H1 (cell line): ENCODE results near the gene KDM8. TPM values are rescaled to one million over a fixed set of nuclear protein-coding genes. Genes with fewer than 3 reads are reported as not detected.

Experiments used
- CBX5 ChIP-seq: fragments of 300-800, 300-1000 bp; sonication (generic); IDR thresholded peaks from 2 replicates; pipeline ENCODE4 v1.7.1; 2016; ENCODE audit warnings: antibody characterized with exemption, low read length, low read depth
- TAF7 ChIP-seq: optimal IDR thresholded peaks from 2 replicates; pipeline ENCODE3; 2011; ENCODE audit warnings: low read depth, mild to moderate bottlenecking, inconsistent platforms, low read length, moderate library complexity, borderline replicate concordance
- polyA plus RNA-seq, 7 experiments: library from polyadenylated mRNA; depleted of rRNA in 3 of 7; stranded (reverse) in 5 of 7; unstranded in 2 of 7; fragments of >200 nt in 5 of 7; fragments of 200-250 nt in 2 of 7; gene quantifications; 1 replicate in 5 of 7; 2 replicates in 1 of 7; 4 replicates in 1 of 7; pipeline versions ENCODE4 v1.2.1 to v1.2.3, GENCODE V29; 2011 to 2013; ENCODE audit warnings: missing spikeins in 2 of 7, mixed read lengths in 2 of 7
- total RNA-seq: library from RNA; stranded (reverse); fragmentation: NEBNext Ultra II Directional; extraction: Animal tissue kit (Norgen Biotek cat#: 25700); gene quantifications from 2 replicates; pipeline ENCODE4 v1.2.1, GENCODE V29; 2021
- TF ChIP-seq, protein P1 (sequence below): fragments of 300-600 bp; sonication (generic); IDR thresholded peaks from 2 replicates; pipeline ENCODE4 v1.7.1; 2012; ENCODE audit warnings: low read length, moderate library complexity, mild to moderate bottlenecking, inconsistent platforms; ENCODE audit not compliant: insufficient replicate concordance

Gene KDM8
- total and polyA plus RNA-seq, 2 of the 8 experiments (the other 6 are each of a cell fraction or from before 2014, with no cell fraction given) = 10.3 to 12.8 TPM

- TF ChIP-seq, protein P1, sequence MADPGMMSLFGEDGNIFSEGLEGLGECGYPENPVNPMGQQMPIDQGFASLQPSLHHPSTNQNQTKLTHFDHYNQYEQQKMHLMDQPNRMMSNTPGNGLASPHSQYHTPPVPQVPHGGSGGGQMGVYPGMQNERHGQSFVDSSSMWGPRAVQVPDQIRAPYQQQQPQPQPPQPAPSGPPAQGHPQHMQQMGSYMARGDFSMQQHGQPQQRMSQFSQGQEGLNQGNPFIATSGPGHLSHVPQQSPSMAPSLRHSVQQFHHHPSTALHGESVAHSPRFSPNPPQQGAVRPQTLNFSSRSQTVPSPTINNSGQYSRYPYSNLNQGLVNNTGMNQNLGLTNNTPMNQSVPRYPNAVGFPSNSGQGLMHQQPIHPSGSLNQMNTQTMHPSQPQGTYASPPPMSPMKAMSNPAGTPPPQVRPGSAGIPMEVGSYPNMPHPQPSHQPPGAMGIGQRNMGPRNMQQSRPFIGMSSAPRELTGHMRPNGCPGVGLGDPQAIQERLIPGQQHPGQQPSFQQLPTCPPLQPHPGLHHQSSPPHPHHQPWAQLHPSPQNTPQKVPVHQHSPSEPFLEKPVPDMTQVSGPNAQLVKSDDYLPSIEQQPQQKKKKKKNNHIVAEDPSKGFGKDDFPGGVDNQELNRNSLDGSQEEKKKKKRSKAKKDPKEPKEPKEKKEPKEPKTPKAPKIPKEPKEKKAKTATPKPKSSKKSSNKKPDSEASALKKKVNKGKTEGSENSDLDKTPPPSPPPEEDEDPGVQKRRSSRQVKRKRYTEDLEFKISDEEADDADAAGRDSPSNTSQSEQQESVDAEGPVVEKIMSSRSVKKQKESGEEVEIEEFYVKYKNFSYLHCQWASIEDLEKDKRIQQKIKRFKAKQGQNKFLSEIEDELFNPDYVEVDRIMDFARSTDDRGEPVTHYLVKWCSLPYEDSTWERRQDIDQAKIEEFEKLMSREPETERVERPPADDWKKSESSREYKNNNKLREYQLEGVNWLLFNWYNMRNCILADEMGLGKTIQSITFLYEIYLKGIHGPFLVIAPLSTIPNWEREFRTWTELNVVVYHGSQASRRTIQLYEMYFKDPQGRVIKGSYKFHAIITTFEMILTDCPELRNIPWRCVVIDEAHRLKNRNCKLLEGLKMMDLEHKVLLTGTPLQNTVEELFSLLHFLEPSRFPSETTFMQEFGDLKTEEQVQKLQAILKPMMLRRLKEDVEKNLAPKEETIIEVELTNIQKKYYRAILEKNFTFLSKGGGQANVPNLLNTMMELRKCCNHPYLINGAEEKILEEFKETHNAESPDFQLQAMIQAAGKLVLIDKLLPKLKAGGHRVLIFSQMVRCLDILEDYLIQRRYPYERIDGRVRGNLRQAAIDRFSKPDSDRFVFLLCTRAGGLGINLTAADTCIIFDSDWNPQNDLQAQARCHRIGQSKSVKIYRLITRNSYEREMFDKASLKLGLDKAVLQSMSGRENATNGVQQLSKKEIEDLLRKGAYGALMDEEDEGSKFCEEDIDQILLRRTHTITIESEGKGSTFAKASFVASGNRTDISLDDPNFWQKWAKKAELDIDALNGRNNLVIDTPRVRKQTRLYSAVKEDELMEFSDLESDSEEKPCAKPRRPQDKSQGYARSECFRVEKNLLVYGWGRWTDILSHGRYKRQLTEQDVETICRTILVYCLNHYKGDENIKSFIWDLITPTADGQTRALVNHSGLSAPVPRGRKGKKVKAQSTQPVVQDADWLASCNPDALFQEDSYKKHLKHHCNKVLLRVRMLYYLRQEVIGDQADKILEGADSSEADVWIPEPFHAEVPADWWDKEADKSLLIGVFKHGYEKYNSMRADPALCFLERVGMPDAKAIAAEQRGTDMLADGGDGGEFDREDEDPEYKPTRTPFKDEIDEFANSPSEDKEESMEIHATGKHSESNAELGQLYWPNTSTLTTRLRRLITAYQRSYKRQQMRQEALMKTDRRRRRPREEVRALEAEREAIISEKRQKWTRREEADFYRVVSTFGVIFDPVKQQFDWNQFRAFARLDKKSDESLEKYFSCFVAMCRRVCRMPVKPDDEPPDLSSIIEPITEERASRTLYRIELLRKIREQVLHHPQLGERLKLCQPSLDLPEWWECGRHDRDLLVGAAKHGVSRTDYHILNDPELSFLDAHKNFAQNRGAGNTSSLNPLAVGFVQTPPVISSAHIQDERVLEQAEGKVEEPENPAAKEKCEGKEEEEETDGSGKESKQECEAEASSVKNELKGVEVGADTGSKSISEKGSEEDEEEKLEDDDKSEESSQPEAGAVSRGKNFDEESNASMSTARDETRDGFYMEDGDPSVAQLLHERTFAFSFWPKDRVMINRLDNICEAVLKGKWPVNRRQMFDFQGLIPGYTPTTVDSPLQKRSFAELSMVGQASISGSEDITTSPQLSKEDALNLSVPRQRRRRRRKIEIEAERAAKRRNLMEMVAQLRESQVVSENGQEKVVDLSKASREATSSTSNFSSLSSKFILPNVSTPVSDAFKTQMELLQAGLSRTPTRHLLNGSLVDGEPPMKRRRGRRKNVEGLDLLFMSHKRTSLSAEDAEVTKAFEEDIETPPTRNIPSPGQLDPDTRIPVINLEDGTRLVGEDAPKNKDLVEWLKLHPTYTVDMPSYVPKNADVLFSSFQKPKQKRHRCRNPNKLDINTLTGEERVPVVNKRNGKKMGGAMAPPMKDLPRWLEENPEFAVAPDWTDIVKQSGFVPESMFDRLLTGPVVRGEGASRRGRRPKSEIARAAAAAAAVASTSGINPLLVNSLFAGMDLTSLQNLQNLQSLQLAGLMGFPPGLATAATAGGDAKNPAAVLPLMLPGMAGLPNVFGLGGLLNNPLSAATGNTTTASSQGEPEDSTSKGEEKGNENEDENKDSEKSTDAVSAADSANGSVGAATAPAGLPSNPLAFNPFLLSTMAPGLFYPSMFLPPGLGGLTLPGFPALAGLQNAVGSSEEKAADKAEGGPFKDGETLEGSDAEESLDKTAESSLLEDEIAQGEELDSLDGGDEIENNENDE = no peak
- TF ChIP-seq CBX5 = no peak
- TF ChIP-seq TAF7 = no peak
Measured at GRCh38 chr16:27244363-27244755, 41.0 kb downstream of the KDM8 start (continued).
